SK-N-SH (cell line): ENCODE measurements around the gene ADTRP. TPM values are rescaled to one million over a fixed set of nuclear protein-coding genes. Genes with fewer than 3 reads are reported as not detected.

ENCODE experiments used
- CTCF ChIA-PET: fragments of 300-600, 350-600 bp; formaldehyde crosslinking; extraction: SDS; loops from one replicate; lab custom pipeline; 2021; lab: Yijun Ruan, JAX
- POLR2A ChIA-PET: fragments of 350-600 bp; sonication (Branson Sonifier 250); formaldehyde crosslinking; extraction: SDS; loops from one replicate; lab custom pipeline; 2020; ENCODE audit warnings: antibody characterized with exemption, inconsistent platforms; lab: Yijun Ruan, JAX
- DNase-seq: peaks from one replicate; pipeline ENCODE4 v3.0.0; 2012
- H2AFZ ChIP-seq: fragments of 200-600 bp; sonication (generic); 2 replicates; pipeline ENCODE4 v1.8.1; 2016; ENCODE audit warnings: antibody characterized with exemption, mild to moderate bottlenecking, low read depth
- H3F3A ChIP-seq: fragments of 200-600 bp; sonication (generic); replicated peaks from 2 replicates; pipeline ENCODE3; 2016; ENCODE audit warnings: antibody characterized with exemption, mild to moderate bottlenecking; ENCODE audit not compliant: insufficient read depth
- H3K27ac ChIP-seq, 2 experiments: fragments of 200-500 bp in 1 of 2; fragments of 200-600 bp in 1 of 2; sonication (Bioruptor generic) in 1 of 2; sonication (generic), shearing (Covaris generic) in 1 of 2; 2 replicates each; pipeline versions ENCODE4 v1.5.1 to v1.6.1; 2014 to 2016; ENCODE audit warnings: low read depth in 2 of 2, inconsistent platforms in 1 of 2, low read length in 1 of 2, mild to moderate bottlenecking in 1 of 2, mixed read lengths in 1 of 2
- H3K27me3 ChIP-seq: fragments of 200-600 bp; sonication (generic), shearing (Covaris generic); 2 replicates; pipeline ENCODE4 v1.6.1; 2016; ENCODE audit warnings: mixed run types; ENCODE audit not compliant: insufficient read depth
- H3K36me3 ChIP-seq, 2 experiments: fragments of 200-500 bp in 1 of 2; fragments of 200-600 bp in 1 of 2; sonication (Bioruptor generic) in 1 of 2; sonication (generic) in 1 of 2; replicated peaks in 1 of 2; 2 replicates each; pipeline versions ENCODE3 to v1.5.1; 2014 to 2016; ENCODE audit warnings: low read length in 1 of 2, mild to moderate bottlenecking in 1 of 2; ENCODE audit not compliant: insufficient read depth in 2 of 2, control insufficient read depth in 1 of 2
- H3K4me1 ChIP-seq, 2 experiments: fragments of 200-500 bp in 1 of 2; fragments of 200-600 bp in 1 of 2; sonication (Bioruptor generic) in 1 of 2; sonication (generic), shearing (Covaris generic) in 1 of 2; 2 replicates each; pipeline versions ENCODE4 v1.5.1 to v1.6.1; 2014 to 2016; ENCODE audit warnings: low read depth in 1 of 2, low read length in 1 of 2, mixed run types in 1 of 2; ENCODE audit not compliant: insufficient read depth in 2 of 2, control insufficient read depth in 1 of 2
- H3K4me2 ChIP-seq: fragments of 200-600 bp; sonication (generic), shearing (Covaris generic); 2 replicates; pipeline ENCODE4 v1.6.1; 2017; ENCODE audit warnings: mixed run types
- H3K4me3 ChIP-seq, 2 experiments: fragments of 200-500 bp in 1 of 2; fragments of 200-600 bp in 1 of 2; sonication (Bioruptor generic) in 1 of 2; sonication (generic), shearing (Covaris generic) in 1 of 2; 2 replicates each; pipeline versions ENCODE4 v1.5.1 to v1.8.1; 2014 to 2016; ENCODE audit warnings: low read depth in 2 of 2, inconsistent platforms in 1 of 2, low read length in 1 of 2, mild to moderate bottlenecking in 1 of 2, mixed read lengths in 1 of 2, moderate library complexity in 1 of 2
- H3K79me2 ChIP-seq: fragments of 200-600 bp; sonication (generic); 2 replicates; pipeline ENCODE4 v1.8.1; 2017; ENCODE audit warnings: mild to moderate bottlenecking; ENCODE audit not compliant: insufficient read depth
- H3K9ac ChIP-seq: fragments of 200-600 bp; sonication (generic); 2 replicates; pipeline ENCODE4 v1.6.1; 2017; ENCODE audit warnings: mixed run types
- H3K9me2 ChIP-seq: fragments of 200-600 bp; sonication (generic); 2 replicates; pipeline ENCODE4 v1.6.1; 2017; ENCODE audit warnings: mixed run types
- H3K9me3 ChIP-seq: fragments of 200-600 bp; sonication (generic); 2 replicates; pipeline ENCODE4 v1.6.1; 2017; ENCODE audit warnings: mixed run types, mild to moderate bottlenecking, moderate library complexity
- H4K20me1 ChIP-seq: fragments of 200-600 bp; sonication (generic); 2 replicates; pipeline ENCODE4 v1.6.1; 2017; ENCODE audit warnings: mild to moderate bottlenecking, mixed run types; ENCODE audit not compliant: insufficient read depth
- CHD2 ChIP-seq: fragments of 150-350 bp; IDR thresholded peaks from 2 replicates; pipeline ENCODE4 v1.6.1; 2018; ENCODE audit warnings: low read length; ENCODE audit not compliant: partially characterized antibody
- FOSL2 ChIP-seq: IDR thresholded peaks from 2 replicates; pipeline ENCODE4 v1.4.0; 2012; ENCODE audit warnings: low read depth, mild to moderate bottlenecking, moderate library complexity, borderline replicate concordance
- FOXM1 ChIP-seq: IDR thresholded peaks from 2 replicates; pipeline ENCODE4 v1.4.0; 2012; ENCODE audit warnings: low read depth, mild to moderate bottlenecking
- GABPA ChIP-seq: IDR thresholded peaks from 2 replicates; pipeline ENCODE4 v1.4.0; 2012; ENCODE audit warnings: low read depth, mild to moderate bottlenecking
- GATA2 ChIP-seq: sonication (generic); formaldehyde crosslinking; IDR thresholded peaks from 2 replicates; pipeline ENCODE4 v1.5.0; 2020; ENCODE audit warnings: mild to moderate bottlenecking, missing genetic modification reagents
- MAX ChIP-seq: IDR thresholded peaks from 2 replicates; pipeline ENCODE4 v1.4.0; 2012; ENCODE audit warnings: low read depth
- MEF2A ChIP-seq: IDR thresholded peaks from 2 replicates; pipeline ENCODE4 v1.4.0; 2012; ENCODE audit warnings: low read depth, borderline replicate concordance
- MXI1 ChIP-seq: IDR thresholded peaks from 2 replicates; pipeline ENCODE4 v1.6.1; 2012; ENCODE audit warnings: mild to moderate bottlenecking, low read depth, low read length, improper control_type of control experiment
- NFIC ChIP-seq: IDR thresholded peaks from 2 replicates; pipeline ENCODE4 v1.4.0; 2012; ENCODE audit warnings: borderline replicate concordance
- NRF1 ChIP-seq: IDR thresholded peaks from 2 replicates; pipeline ENCODE4 v1.6.1; 2012; ENCODE audit warnings: low read depth, mild to moderate bottlenecking, low read length
- PBX3 ChIP-seq: IDR thresholded peaks from 2 replicates; pipeline ENCODE4; 2012
- POLR2AphosphoS5 ChIP-seq: IDR thresholded peaks from 2 replicates; pipeline ENCODE4 v1.6.1; 2012; ENCODE audit warnings: low read depth, low read length
- RAD21 ChIP-seq: IDR thresholded peaks from 2 replicates; pipeline ENCODE4 v1.6.1; 2012; ENCODE audit warnings: mild to moderate bottlenecking, low read length
- RFX5 ChIP-seq: IDR thresholded peaks from 2 replicates; pipeline ENCODE4 v1.6.1; 2012; ENCODE audit warnings: mild to moderate bottlenecking, improper control_type of control experiment, low read length
- RXRA ChIP-seq: IDR thresholded peaks from 2 replicates; pipeline ENCODE4 v1.4.0; 2012; ENCODE audit warnings: low read depth, mild to moderate bottlenecking, borderline replicate concordance
- SMC3 ChIP-seq: IDR thresholded peaks from 2 replicates; pipeline ENCODE4 v1.6.1; 2012; ENCODE audit warnings: low read depth, low read length, improper control_type of control experiment
- TCF12 ChIP-seq: IDR thresholded peaks from 2 replicates; pipeline ENCODE4 v1.4.0; 2012
- TEAD4 ChIP-seq: IDR thresholded peaks from 2 replicates; pipeline ENCODE4 v1.4.0; 2012; ENCODE audit warnings: mild to moderate bottlenecking, borderline replicate concordance; ENCODE audit not compliant: insufficient read depth
- WGBS: methylation state at CpG from one replicate; pipeline ENCODE4 v1.1.6; 2017; ENCODE audit warnings: low lambda C conversion rate; 5-methylcytosine and 5-hydroxymethylcytosine counted together
- polyA plus RNA-seq, 3 experiments: library from polyadenylated mRNA; depleted of rRNA; stranded (reverse); fragments of >200 nt; gene quantifications; 2 replicates each; pipeline ENCODE4 v1.2.3, GENCODE V29; 2012

ADTRP gene
- polyA plus RNA-seq, 1 of the 3 experiments (the other 2 are of a cell fraction): 0.84 TPM

GRCh38 chr6:11804135-11804534 is 25.5 kb upstream of the ADTRP start:
- DNase-seq: no peak
- POLR2A ChIA-PET: no interaction called here
- no peaks in the 10 kb centered on the region for H3K9me2 ChIP-seq
- CTCF ChIA-PET: no interaction called here
- no peaks in the 10 kb centered on the region for H3K27me3 ChIP-seq
- H3F3A ChIP-seq: no peaks in the 10 kb centered on the region
- H3K27ac ChIP-seq: no peak overlapping the region
- no peak overlapping the region for H3K4me2 ChIP-seq
- 89% methylated on average over 6 of the region's 6 CpGs for WGBS
- peak overlapping the region; percentile 64; the same call in 1 of the 2 replicates for H2AFZ ChIP-seq
- H3K4me3 ChIP-seq: no peak overlapping the region
- H3K9me3 ChIP-seq: no peaks in the 10 kb centered on the region
- H4K20me1 ChIP-seq: no peaks in the 10 kb centered on the region
- TF ChIP-seq FOXM1 (no peak), POLR2AphosphoS5 (no peak), TCF12 (no peak), FOSL2 (no peak), PBX3 (no peak), GATA2 (CRISPR knock-in tag) (no peak), CHD2 (no peak), MAX (no peak), RXRA (no peak), NRF1 (no peak), NFIC (no peak), SMC3 (no peak), GABPA (no peak), RAD21 (no peak), MEF2A (no peak)
- H3K9ac ChIP-seq: no peak overlapping the region
- H3K79me2 ChIP-seq: no peaks in the 10 kb centered on the region
- 0 out of 4 replicates have a peak, but pooled peaks cover 0 to 4% of the 10 kb centered on the region in 2 experiments for H3K4me1 ChIP-seq
- no peaks in the 10 kb centered on the region for H3K36me3 ChIP-seq

GRCh38 chr6:11803591-11803971 is 25.0 kb upstream of the ADTRP start:
- H3K9ac ChIP-seq: no peak overlapping the region
- CTCF ChIA-PET: no interaction called here
- no peak overlapping the region for H2AFZ ChIP-seq
- no peaks in the 10 kb centered on the region for H4K20me1 ChIP-seq
- TF ChIP-seq RXRA (no peak), TCF12 (no peak), TEAD4 (no peak), MXI1 (no peak), PBX3 (no peak), RFX5 (no peak)
- H3K27me3 ChIP-seq: no peaks in the 10 kb centered on the region
- no peak for DNase-seq
- POLR2A ChIA-PET: no interaction called here
- no peak overlapping the region for H3K4me2 ChIP-seq
- WGBS: 89% methylated on average over 2 of the region's 2 CpGs
- no peaks in the 10 kb centered on the region for H3F3A ChIP-seq
- H3K27ac ChIP-seq: no peak overlapping the region
- H3K36me3 ChIP-seq: no peaks in the 10 kb centered on the region
- H3K9me3 ChIP-seq: no peaks in the 10 kb centered on the region
- H3K4me1 ChIP-seq: peaks cover 1 to 4% of the 10 kb centered on the region in 2 experiments; a peak in 1 of 4 replicates
- no peak overlapping the region for H3K4me3 ChIP-seq
- no peaks in the 10 kb centered on the region for H3K9me2 ChIP-seq
- no peaks in the 10 kb centered on the region for H3K79me2 ChIP-seq
